HG03060 (cell line): Measurements from ENCODE around the gene CAMKMT.

Experiments
- ATAC-seq: cut with Tn5 transposase; IDR thresholded peaks from one replicate; pipeline ENCODE4 v1.9.1; 2021; ENCODE audit warnings: low read depth, moderate number of reproducible peaks; ENCODE audit not compliant: unreplicated experiment

The CAMKMT gene

GRCh38 chr2:44680983-44681531 lies 319.3 kb downstream of the CAMKMT start:
- ATAC-seq: no peak

DNA sequence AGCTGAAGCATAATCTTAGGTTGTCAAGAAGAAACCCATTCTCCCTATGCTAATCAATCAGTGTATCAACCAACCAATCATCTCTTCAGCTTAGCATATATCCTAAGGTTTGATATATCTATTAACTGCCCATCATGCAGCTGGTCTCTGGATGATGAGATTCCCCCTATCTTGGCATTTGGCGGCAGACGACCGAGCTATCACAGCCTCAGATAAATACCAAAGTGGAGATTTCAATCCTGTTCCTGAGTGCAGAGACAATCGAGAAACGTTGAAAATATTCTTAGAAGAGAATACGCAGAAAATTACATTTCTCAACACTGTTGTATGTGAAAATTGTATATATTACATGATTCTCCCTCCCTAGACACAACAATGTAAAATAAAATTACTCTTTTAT lies 320.7 kb downstream of the CAMKMT start:
- no peak for ATAC-seq

DNA sequence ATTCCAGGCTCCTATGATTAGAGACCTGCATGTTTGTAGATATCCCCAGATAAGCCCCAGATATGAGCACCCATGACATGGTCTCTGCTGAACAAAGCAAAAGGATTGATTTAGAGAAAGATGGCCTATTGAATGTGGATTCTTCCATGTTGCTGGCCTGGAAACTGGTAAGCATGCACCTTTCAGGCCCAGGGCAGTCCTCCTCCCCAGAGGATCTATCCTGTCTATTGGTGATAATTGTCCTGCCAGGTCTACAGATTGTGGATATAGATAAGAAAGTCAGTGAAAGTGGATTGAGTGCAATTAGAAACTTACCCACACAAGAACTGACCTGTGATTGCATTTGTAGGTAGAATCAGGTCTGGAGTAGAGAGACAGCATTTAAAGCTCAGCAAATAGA lies 322.8 kb downstream of the CAMKMT start:
- no peak for ATAC-seq

- no peak for ATAC-seq
Observed at GRCh38 chr2:44686561-44686960, 324.8 kb downstream of the CAMKMT start.

- no peak for ATAC-seq
Observed at GRCh38 chr2:44687686-44688455, 326.1 kb downstream of the CAMKMT start.

DNA sequence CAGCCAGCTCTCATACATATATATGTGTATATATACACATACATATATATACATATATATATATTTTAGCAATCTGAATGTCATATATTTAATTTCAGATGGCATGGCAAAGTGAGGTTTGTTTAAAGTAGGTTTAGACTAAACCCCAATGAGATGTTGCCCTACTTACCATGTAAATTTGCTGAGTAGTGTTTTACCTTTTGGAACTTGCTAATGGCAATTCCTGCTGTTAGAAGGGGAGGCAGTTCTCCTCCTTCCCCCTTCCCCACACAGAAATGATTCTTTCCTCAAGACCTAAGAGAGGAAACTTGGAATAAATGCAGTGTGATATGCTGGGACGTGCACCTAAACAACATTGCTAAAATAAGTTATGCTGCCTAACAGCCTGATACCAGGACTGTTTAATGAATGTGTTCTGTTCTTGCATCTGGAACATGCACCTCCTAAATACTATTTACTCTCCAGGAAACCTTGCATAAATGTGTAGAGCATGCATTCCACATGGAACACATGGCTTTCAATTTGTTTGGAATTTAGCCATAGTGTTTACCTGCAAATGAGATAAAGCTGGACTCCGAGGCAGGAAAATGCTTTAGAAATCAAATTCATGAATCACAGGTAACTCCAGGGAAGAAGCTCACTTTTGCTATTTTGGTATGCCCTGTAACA lies 326.8 kb downstream of the CAMKMT start:
- ATAC-seq: no peak

GRCh38 chr2:44689516-44689915 lies 327.8 kb downstream of the CAMKMT start:
- ATAC-seq: no peak

GRCh38 chr2:44691174-44691785 lies 329.5 kb downstream of the CAMKMT start:
- ATAC-seq: no peak

GRCh38 chr2:44692821-44693220 lies 331.1 kb downstream of the CAMKMT start:
- ATAC-seq: no peak

GRCh38 chr2:44700824-44701223 lies 339.1 kb downstream of the CAMKMT start:
- ATAC-seq: no peak

GRCh38 chr2:44705356-44705755 lies 343.6 kb downstream of the CAMKMT start:
- ATAC-seq: no peak

GRCh38 chr2:44705876-44706480 lies 344.2 kb downstream of the CAMKMT start:
- no peak for ATAC-seq

- ATAC-seq: no peak
Observed at GRCh38 chr2:44706681-44707553, 345.2 kb downstream of the CAMKMT start.

DNA sequence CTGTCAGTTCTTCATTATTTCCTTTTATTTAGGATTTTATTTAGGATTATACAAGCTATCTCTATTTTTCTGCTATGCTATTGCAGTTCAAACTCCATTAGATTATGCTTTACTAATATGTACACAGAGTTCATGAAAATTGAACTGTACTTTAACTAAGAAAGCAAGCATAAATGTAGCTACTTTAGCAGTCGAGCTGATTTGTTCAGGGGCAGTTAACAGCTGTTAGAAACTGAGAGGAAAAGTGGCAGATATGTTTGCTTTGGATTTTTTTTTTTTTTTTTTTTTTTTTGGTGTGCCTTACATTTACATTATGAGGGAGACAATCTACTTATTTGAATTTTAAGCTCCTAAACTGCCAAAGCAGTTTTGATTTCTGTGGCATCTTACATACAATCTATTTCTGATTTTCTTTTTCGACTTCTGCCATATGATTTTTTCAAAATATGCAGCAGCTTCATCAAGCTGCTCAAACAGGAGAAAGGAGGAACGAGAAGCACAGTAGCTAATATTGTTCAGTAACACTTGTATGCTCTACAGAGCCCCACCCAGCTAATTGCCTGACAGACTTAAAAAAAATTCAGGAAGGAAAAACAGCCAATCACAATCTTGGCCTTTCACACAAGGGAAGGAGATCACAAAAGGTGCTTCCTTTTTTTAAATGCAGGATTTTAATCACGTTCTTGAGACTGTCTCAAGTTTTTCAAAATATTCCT lies 346.4 kb downstream of the CAMKMT start:
- no peak for ATAC-seq

GRCh38 chr2:44708661-44709000 lies 346.9 kb downstream of the CAMKMT start:
- ATAC-seq: no peak

GRCh38 chr2:44713170-44713569 lies 351.4 kb downstream of the CAMKMT start:
- ATAC-seq: no peak

DNA sequence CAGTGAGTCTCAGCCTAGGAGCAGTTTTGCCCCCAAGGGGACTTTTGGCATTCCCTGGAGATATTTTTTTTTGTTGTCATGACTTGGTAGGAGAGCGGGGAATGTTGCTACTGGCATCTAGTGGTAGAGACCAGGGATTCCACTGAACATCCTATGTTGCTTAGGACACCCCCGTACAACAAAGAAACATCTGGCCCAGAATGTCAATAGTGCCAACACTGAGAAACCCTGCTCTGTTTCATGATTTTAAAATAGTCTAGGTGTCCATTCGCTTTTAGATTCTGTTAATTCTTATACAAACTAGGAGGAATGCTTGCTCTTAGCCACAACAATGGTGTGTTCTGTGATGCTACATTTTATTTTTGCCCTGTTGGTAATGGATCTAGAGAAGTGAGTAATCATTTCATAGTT lies 353.9 kb downstream of the CAMKMT start:
- no peak for ATAC-seq

DNA sequence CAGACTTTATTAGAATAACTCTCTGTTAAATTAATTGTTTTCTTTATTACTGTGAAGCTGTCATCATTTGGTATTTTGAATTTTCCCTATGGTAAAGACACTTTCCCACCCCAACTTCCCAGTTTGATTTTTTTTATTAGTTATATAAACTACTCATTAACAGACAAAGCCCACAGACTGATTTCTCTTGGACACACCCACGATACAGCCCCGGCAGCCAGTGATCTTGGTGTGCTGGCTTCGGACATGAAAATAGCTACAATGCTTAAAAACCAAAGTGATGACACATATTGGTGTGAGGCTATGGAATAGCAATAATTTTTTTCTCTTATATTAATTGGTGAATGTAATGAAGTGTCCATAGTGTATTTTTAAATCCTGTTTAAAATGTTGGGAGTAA lies 354.4 kb downstream of the CAMKMT start:
- ATAC-seq: no peak

DNA sequence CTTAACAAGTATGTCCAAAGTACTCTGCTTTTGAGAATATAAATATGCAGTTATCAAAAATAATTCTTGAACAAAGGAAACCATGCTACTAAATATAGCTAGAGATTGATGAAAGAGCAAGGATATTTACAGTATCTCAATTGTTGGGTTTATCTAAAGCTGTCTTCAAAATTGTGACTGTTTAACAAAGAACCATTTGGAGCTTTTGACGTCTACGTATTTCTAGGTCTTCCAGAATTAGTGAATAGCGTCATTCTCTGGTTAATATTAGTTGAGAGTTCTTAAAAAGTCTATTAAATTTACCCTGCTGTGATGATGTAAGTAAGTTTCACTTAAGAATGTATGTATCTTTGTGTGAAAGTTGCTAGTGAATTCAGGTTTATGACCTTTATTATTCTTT lies 356.7 kb downstream of the CAMKMT start:
- no peak for ATAC-seq

- ATAC-seq: no peak
Observed at GRCh38 chr2:44719562-44719961, 357.8 kb downstream of the CAMKMT start.
